Endothelial cell of umbilical vein (primary cell): ENCODE measurements around the gene TOMM7. TPM values are rescaled to one million over a fixed set of nuclear protein-coding genes. Genes with fewer than 3 reads are reported as not detected.
"Not testable (repeated sequence)": the region's sequence is repeated elsewhere in the genome, so short reads cannot be mapped to it uniquely, and the experiment has no call there.

Experiments used
- BruUV-seq: library from RNA; stranded (reverse); fragments of 400-500 nt; replicated peaks from 2 replicates; lab custom pipeline; 2021; lab: Mats Ljungman, UMichigan
- CTCF ChIA-PET: fragments of 300-600, 350-600 bp; sonication (Branson Sonifier 250); formaldehyde crosslinking; loops from one replicate; lab custom pipeline; 2021; ENCODE audit warnings: antibody characterized with exemption, inconsistent platforms; lab: Charles Lee
- POLR2A ChIA-PET: fragments of 300-600, 350-600 bp; sonication (Branson Sonifier 250); formaldehyde crosslinking; loops from one replicate; lab custom pipeline; 2021; ENCODE audit warnings: antibody characterized with exemption, inconsistent platforms; lab: Charles Lee
- DNase-seq: peaks from one replicate; pipeline ENCODE4 v3.0.0-alpha.2; 2011; ENCODE audit warnings: low read depth, low spot score
- FAIRE-seq: peaks from 2 replicates; lab custom pipeline; 2011; peaks lifted over from hg19 to GRCh38; lab: Jason Lieb, UNC
- H2AFZ ChIP-seq: 2 replicates; pipeline ENCODE4 v1.6.0; 2012; ENCODE audit warnings: low read depth, low read length, control low read depth, inconsistent platforms
- H3K27ac ChIP-seq: 2 replicates; pipeline ENCODE4 v1.5.1; 2011; ENCODE audit warnings: low read depth, mild to moderate bottlenecking, control low read depth, low read length, moderate library complexity; ENCODE audit not compliant: insufficient read depth
- H3K27me3 ChIP-seq, 2 experiments: 2 replicates each; pipeline versions ENCODE4 v1.6.0 to v1.6.1; 2011; ENCODE audit warnings: low read length in 2 of 2, mixed read lengths in 1 of 2; ENCODE audit not compliant: control insufficient read depth in 2 of 2, insufficient read depth in 2 of 2
- H3K36me3 ChIP-seq, 2 experiments: 2 replicates in 1 of 2; 3 replicates in 1 of 2; pipeline ENCODE4 v1.5.1; 2011; ENCODE audit warnings: low read length in 2 of 2, mild to moderate bottlenecking in 1 of 2, moderate library complexity in 1 of 2; ENCODE audit not compliant: control insufficient read depth in 2 of 2, insufficient read depth in 2 of 2; ENCODE audit errors: extremely low read depth in 1 of 2
- H3K4me1 ChIP-seq: 3 replicates; pipeline ENCODE4 v1.5.1; 2011; ENCODE audit warnings: mild to moderate bottlenecking, low read length; ENCODE audit not compliant: control insufficient read depth, insufficient read depth; ENCODE audit errors: extremely low read depth
- H3K4me2 ChIP-seq: 2 replicates; pipeline ENCODE4 v1.6.1; 2011; ENCODE audit warnings: low read length, control low read depth, mixed read lengths; ENCODE audit not compliant: insufficient read depth
- H3K4me3 ChIP-seq, 3 experiments: fragments of 200-600 bp in 1 of 3; sonication (generic), shearing (Covaris generic) in 1 of 3; replicated peaks in 1 of 3; 2 replicates each; pipeline ENCODE4 v1.5.1; 2011 to 2016; ENCODE audit warnings: control low read depth in 3 of 3, low read length in 3 of 3, mild to moderate bottlenecking in 2 of 3, inconsistent platforms in 1 of 3, low read depth in 1 of 3, moderate library complexity in 1 of 3; ENCODE audit not compliant: insufficient read depth in 1 of 3
- H3K79me2 ChIP-seq: 2 replicates; pipeline ENCODE4 v1.6.0; 2012; ENCODE audit warnings: low read length, inconsistent platforms; ENCODE audit not compliant: control insufficient read depth, insufficient read depth
- H3K9ac ChIP-seq: replicated peaks from 2 replicates; pipeline ENCODE3; 2011; ENCODE audit warnings: low read length, control low read depth; ENCODE audit not compliant: insufficient read depth; ENCODE audit errors: extremely low read depth
- H3K9me1 ChIP-seq: replicated peaks from 3 replicates; pipeline ENCODE4 v1.6.0; 2011; ENCODE audit warnings: mild to moderate bottlenecking, low read length; ENCODE audit not compliant: control insufficient read depth, insufficient read depth; ENCODE audit errors: extremely low read depth
- H3K9me3 ChIP-seq: replicated peaks from 2 replicates; pipeline ENCODE4 v1.5.1; 2012; ENCODE audit warnings: low read length, inconsistent platforms; ENCODE audit not compliant: control insufficient read depth, insufficient read depth
- H4K20me1 ChIP-seq: replicated peaks from 2 replicates; pipeline ENCODE3; 2011; ENCODE audit warnings: mild to moderate bottlenecking, low read length; ENCODE audit not compliant: control insufficient read depth, insufficient read depth; ENCODE audit errors: extremely low read depth
- EZH2 ChIP-seq: IDR thresholded peaks from 2 replicates; pipeline ENCODE4 v1.6.1; 2012; ENCODE audit warnings: borderline replicate concordance, low read depth, mild to moderate bottlenecking, moderate library complexity, low read length, inconsistent platforms; ENCODE audit not compliant: severe bottlenecking
- FOS ChIP-seq: IDR thresholded peaks from 2 replicates; pipeline ENCODE4 v1.6.1; 2011; ENCODE audit warnings: mild to moderate bottlenecking, low read length, moderate library complexity, borderline replicate concordance; ENCODE audit not compliant: insufficient read depth
- GATA2 ChIP-seq: IDR thresholded peaks from 2 replicates; pipeline ENCODE4 v1.7.0; 2011; ENCODE audit warnings: low read depth, mild to moderate bottlenecking, moderate library complexity, mixed read lengths, low read length; ENCODE audit not compliant: insufficient read length, insufficient read depth
- JUN ChIP-seq: IDR thresholded peaks from 2 replicates; pipeline ENCODE4 v1.6.1; 2011; ENCODE audit warnings: borderline replicate concordance, low read depth; ENCODE audit not compliant: insufficient read length, insufficient read depth
- POLR2A ChIP-seq: IDR thresholded peaks from 2 replicates; pipeline ENCODE4 v1.6.1; 2012; ENCODE audit warnings: low read depth, mild to moderate bottlenecking, control low read depth, low read length
- POLR2AphosphoS5 ChIP-seq: IDR thresholded peaks from 2 replicates; pipeline ENCODE4 v1.6.1; 2012; ENCODE audit warnings: low read depth, mild to moderate bottlenecking, control low read depth, low read length, moderate library complexity; ENCODE audit not compliant: insufficient read depth
- dilution Hi-C: fragments of 300-500 bp; cut with MboI; formaldehyde crosslinking; loops from one replicate; pipeline ENCODE4 v1.15.0; 2019; ENCODE audit warnings: low sequenced_read_pairs; ENCODE audit not compliant: extremely low pct_ligation_motif_present
- intact Hi-C: fragments of 100-400 bp; cut with micrococcal nuclease; formaldehyde crosslinking; loops from one replicate; pipeline ENCODE4 v1.10.0; 2022
- polyA plus RNA-seq, 4 experiments: library from polyadenylated mRNA; depleted of rRNA in 3 of 4; stranded (reverse) in 3 of 4; unstranded in 1 of 4; fragments of >200 nt; gene quantifications; 2 replicates each; pipeline versions ENCODE4 v1.2.1 to v1.2.3, GENCODE V29; 2011 to 2012; ENCODE audit warnings: missing spikeins in 1 of 4
- total RNA-seq: library from RNA; stranded (reverse); gene quantifications from 2 replicates; pipeline ENCODE4 v1.2.3, GENCODE V29; 2021
- TF ChIP-seq, protein P1 (sequence below), 2 donors: IDR thresholded peaks; 1 replicate in 1 of 2; 2 replicates in 1 of 2; pipeline ENCODE4 v1.5.1; 2011; ENCODE audit warnings: low read length in 2 of 2, mild to moderate bottlenecking in 2 of 2, moderate library complexity in 2 of 2, control low read depth in 1 of 2, inconsistent platforms in 1 of 2, low read depth in 1 of 2; ENCODE audit not compliant: insufficient read depth in 1 of 2; ENCODE audit errors: extremely low read depth in 1 of 2
- TF ChIP-seq, protein P2 (sequence below): IDR thresholded peaks from 2 replicates; pipeline ENCODE4 v1.6.1; 2011; ENCODE audit not compliant: insufficient read depth, insufficient read length

TOMM7 gene
- total and polyA plus RNA-seq, 2 donors (not counting 3 experiments of a cell fraction or from before 2014, with no cell fraction given) = 185 to 528 TPM

DNA sequence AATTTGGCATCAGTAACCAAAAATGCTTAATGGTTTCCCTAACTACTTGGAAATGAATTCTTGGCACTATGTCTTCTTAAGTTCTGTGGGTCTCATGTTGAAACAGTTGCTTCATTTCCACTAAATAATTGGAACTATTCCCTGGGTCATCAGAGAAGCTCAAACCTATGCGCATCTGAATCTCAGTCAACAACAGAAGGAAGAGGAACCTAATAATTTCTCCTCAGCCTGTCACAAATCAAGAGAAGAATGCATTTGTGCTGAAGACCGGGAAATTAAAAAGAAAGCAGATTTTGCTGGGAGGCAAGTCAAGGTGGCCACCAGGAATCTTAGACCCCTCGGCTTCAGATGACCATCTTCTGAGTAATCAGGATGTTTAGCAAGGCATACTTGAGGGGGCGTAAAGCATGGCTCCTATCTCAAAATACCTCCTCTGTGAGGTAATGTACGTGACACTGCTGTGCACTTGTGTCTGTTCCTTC, 41.4 kb downstream of the TOMM7 start:
- no TSS peak for BruUV-seq
- H3K4me3 ChIP-seq = no peak overlapping the region
- FAIRE-seq (no peak), DNase-seq (no peak)
- H3K9me3 ChIP-seq = no peaks in the 10 kb centered on the region
- TF ChIP-seq POLR2AphosphoS5 = no peak
- TF ChIP-seq, protein P1, sequence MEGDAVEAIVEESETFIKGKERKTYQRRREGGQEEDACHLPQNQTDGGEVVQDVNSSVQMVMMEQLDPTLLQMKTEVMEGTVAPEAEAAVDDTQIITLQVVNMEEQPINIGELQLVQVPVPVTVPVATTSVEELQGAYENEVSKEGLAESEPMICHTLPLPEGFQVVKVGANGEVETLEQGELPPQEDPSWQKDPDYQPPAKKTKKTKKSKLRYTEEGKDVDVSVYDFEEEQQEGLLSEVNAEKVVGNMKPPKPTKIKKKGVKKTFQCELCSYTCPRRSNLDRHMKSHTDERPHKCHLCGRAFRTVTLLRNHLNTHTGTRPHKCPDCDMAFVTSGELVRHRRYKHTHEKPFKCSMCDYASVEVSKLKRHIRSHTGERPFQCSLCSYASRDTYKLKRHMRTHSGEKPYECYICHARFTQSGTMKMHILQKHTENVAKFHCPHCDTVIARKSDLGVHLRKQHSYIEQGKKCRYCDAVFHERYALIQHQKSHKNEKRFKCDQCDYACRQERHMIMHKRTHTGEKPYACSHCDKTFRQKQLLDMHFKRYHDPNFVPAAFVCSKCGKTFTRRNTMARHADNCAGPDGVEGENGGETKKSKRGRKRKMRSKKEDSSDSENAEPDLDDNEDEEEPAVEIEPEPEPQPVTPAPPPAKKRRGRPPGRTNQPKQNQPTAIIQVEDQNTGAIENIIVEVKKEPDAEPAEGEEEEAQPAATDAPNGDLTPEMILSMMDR (IDR thresholded peaks at IDR 0.05; ENCODE audit: extremely low read depth in 1 of 2, insufficient read depth in 1 of 2, low read depth in 1 of 2, low read length in 2 of 2) = no peak
- no peak for TF ChIP-seq EZH2
- no peak for TF ChIP-seq GATA2
- TF ChIP-seq JUN = no peak
- no peak for TF ChIP-seq FOS
- TF ChIP-seq, protein P2, sequence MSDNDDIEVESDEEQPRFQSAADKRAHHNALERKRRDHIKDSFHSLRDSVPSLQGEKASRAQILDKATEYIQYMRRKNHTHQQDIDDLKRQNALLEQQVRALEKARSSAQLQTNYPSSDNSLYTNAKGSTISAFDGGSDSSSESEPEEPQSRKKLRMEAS = no peak
- TF ChIP-seq POLR2A = no peak
- H4K20me1 ChIP-seq = no peaks in the 10 kb centered on the region
- no peak overlapping the region for H2AFZ ChIP-seq
- no peak overlapping the region for H3K4me2 ChIP-seq
- no peaks in the 10 kb centered on the region for H3K9me1 ChIP-seq
- POLR2A ChIA-PET = no interaction called here
- no peak overlapping the region for H3K9ac ChIP-seq
- intact Hi-C loops (no loop called here), dilution Hi-C loops (no loop called here)
- H3K36me3 ChIP-seq = no peaks in the 10 kb centered on the region
- H3K79me2 ChIP-seq = no peaks in the 10 kb centered on the region
- CTCF ChIA-PET = interaction anchor here (1.1 to 6.9 kb wide), 11 partner anchors 8 to 273 kb away, joined by 3 to 266 read pairs (median 13); no protein-coding TSS in a partner anchor
- H3K27me3 ChIP-seq = no peaks in the 10 kb centered on the region
- H3K4me1 ChIP-seq = no peaks in the 10 kb centered on the region
- H3K27ac ChIP-seq = no peak overlapping the region

DNA sequence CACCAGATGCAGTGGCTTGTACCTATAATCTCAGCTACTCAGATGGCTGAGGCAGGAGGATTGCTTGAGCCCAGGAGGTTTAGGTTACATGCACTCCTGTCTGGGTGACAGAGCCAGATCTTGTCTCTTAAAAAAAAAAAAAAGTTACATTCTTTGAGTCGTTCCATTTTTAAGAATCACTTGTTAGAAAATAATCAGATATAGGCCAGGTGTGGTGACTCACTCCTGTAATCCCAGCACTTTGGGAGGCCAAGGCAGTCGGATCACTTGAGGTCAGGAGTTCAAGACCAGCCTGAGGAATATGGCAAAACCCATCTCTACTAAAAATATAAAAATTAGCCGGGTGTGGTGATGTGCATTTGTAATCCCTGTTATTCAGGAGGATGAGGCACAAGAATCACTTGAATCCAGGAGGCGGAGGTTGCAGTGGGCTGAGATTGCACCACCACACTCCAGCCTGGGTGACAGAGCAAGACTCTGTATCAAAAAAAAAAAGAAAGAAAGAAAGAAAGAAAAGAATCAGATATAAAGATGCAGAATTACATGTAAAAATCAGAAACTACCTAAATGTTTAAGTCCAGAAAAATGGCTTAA, 42.8 kb downstream of the TOMM7 start:
- H3K9me1 ChIP-seq, BruUV-seq, FAIRE-seq, H3K9me3 ChIP-seq, H3K4me1 ChIP-seq, H3K9ac ChIP-seq, H4K20me1 ChIP-seq, H3K36me3 ChIP-seq, H3K27ac ChIP-seq, dilution Hi-C loops, DNase-seq, H2AFZ ChIP-seq, H3K4me2 ChIP-seq, intact Hi-C loops, H3K79me2 ChIP-seq, H3K4me3 ChIP-seq, H3K27me3 ChIP-seq, POLR2A ChIA-PET: not testable (repeated sequence)
- CTCF ChIA-PET = interaction anchor here (1.1 to 2.6 kb wide), 8 partner anchors 11 to 275 kb away, joined by 3 to 17 read pairs (median 4); partner anchors contain the start of gene IL6
